ENCODE data around the gene SNAP23.
A peak's percentile ranks its signal among the peaks of the same experiment; 100 is the strongest.

The SNAP23 gene

GRCh38 chr15:42575188-42576039 lies 80.0 kb downstream of the SNAP23 start, which contains the start of gene STARD9:
Gene STARD9, plus strand, starts transcription at chr15:42575606. Its CDS starts 110 bp downstream, at chr15:42575716.
- peak; percentile 99 for DNase-seq

- DNase-seq = no peak
These were observed 80.7 kb downstream of the SNAP23 start for GRCh38 chr15:42576040-42576594.

- no peak for DNase-seq
These were observed 81.3 kb downstream of the SNAP23 start for GRCh38 chr15:42576776-42577175.

GRCh38 chr15:42577514-42578031 lies 82.1 kb downstream of the SNAP23 start:
- DNase-seq = peak; percentile 79

- DNase-seq = no peak
These were observed 83.6 kb downstream of the SNAP23 start for GRCh38 chr15:42578984-42579537.

GRCh38 chr15:42581272-42581730 lies 85.9 kb downstream of the SNAP23 start:
- DNase-seq = peak; percentile 77
